Endothelial cell (in vitro differentiated cells): Measurements from ENCODE around the gene PARP14. TPM values are rescaled to one million over a fixed set of nuclear protein-coding genes. Genes with fewer than 3 reads are reported as not detected.
"Not testable (repeated sequence)": the region's sequence is repeated elsewhere in the genome, so short reads cannot be mapped to it uniquely, and the experiment has no call there.

Experiments used
- DNase-seq: peaks from one replicate; pipeline ENCODE4 v3.0.0; 2021; ENCODE audit warnings: low spot score
- H3K27ac Mint-ChIP-seq: one replicate; pipeline ENCODE4 v1.8.0; 2021; ENCODE audit warnings: mixed read lengths, inconsistent platforms; ENCODE audit not compliant: unreplicated experiment
- H3K27me3 Mint-ChIP-seq: one replicate; pipeline ENCODE4 v1.8.0; 2021; ENCODE audit warnings: mild to moderate bottlenecking, moderate library complexity, mixed read lengths, inconsistent platforms; ENCODE audit not compliant: unreplicated experiment
- H3K36me3 Mint-ChIP-seq: one replicate; pipeline ENCODE4 v1.8.0; 2021; ENCODE audit warnings: mild to moderate bottlenecking, low read depth, mixed read lengths, inconsistent platforms; ENCODE audit not compliant: unreplicated experiment
- H3K4me1 Mint-ChIP-seq: one replicate; pipeline ENCODE4 v1.8.0; 2021; ENCODE audit warnings: mild to moderate bottlenecking, mixed read lengths, inconsistent platforms; ENCODE audit not compliant: unreplicated experiment
- H3K4me3 Mint-ChIP-seq: one replicate; pipeline ENCODE4 v1.8.0; 2021; ENCODE audit warnings: mild to moderate bottlenecking, mixed read lengths, inconsistent platforms; ENCODE audit not compliant: unreplicated experiment
- H3K9me3 Mint-ChIP-seq: one replicate; pipeline ENCODE4 v1.8.0; 2021; ENCODE audit warnings: mixed read lengths, inconsistent platforms; ENCODE audit not compliant: unreplicated experiment
- CTCF ChIP-seq: fragments of 200-600 bp; sonication (generic); IDR thresholded peaks from one replicate; pipeline ENCODE4 v1.5.0; 2021; ENCODE audit warnings: antibody characterized with exemption; ENCODE audit not compliant: unreplicated experiment
- total RNA-seq: library from RNA; stranded (reverse); fragmentation: NEBNext Ultra II Directional; extraction: Animal tissue kit (Norgen Biotek cat#: 25700); gene quantifications from one replicate; pipeline ENCODE4 v1.2.1, GENCODE V29; 2021; ENCODE audit not compliant: unreplicated experiment

PARP14 gene
- total RNA-seq, 1 donor from 2014 or later: 41.9 TPM

GRCh38 chr3:122705379-122705778 is 24.7 kb downstream of the PARP14 start:
- no peak for TF ChIP-seq CTCF

GRCh38 chr3:122710616-122711251 is 30.1 kb downstream of the PARP14 start:
- H3K4me3 Mint-ChIP-seq, H3K4me1 Mint-ChIP-seq, DNase-seq, H3K9me3 Mint-ChIP-seq, H3K27ac Mint-ChIP-seq, H3K27me3 Mint-ChIP-seq: not testable (repeated sequence)
- peaks cover 30% of the 10 kb centered on the region for H3K36me3 Mint-ChIP-seq

More at GRCh38 chr3:122705379-122705778, 24.7 kb downstream of the PARP14 start:
- Mint-ChIP-seq H3K36me3 (peaks cover 32% of the 10 kb centered on the region), H3K4me1 (peaks cover 3% of the 10 kb centered on the region), H3K27ac (no peak overlapping the region), H3K27me3 (no peaks in the 10 kb centered on the region), H3K9me3 (no peaks in the 10 kb centered on the region), H3K4me3 (no peak overlapping the region)
- DNase-seq: no peak

GRCh38 chr3:122714273-122714672 is 33.6 kb downstream of the PARP14 start:
- Mint-ChIP-seq H3K36me3 (peaks cover 48% of the 10 kb centered on the region), H3K4me3 (no peak overlapping the region), H3K4me1 (peaks cover 10% of the 10 kb centered on the region), H3K9me3 (no peaks in the 10 kb centered on the region), H3K27ac (no peak overlapping the region), H3K27me3 (no peaks in the 10 kb centered on the region)
- no peak for TF ChIP-seq CTCF
- DNase-seq: no peak

GRCh38 chr3:122716667-122717066 is 36.0 kb downstream of the PARP14 start:
- Mint-ChIP-seq H3K27me3 (no peaks in the 10 kb centered on the region), H3K9me3 (no peaks in the 10 kb centered on the region), H3K4me3 (peak overlapping the region; percentile 35), H3K36me3 (peaks cover 39% of the 10 kb centered on the region), H3K4me1 (peaks cover 10% of the 10 kb centered on the region), H3K27ac (no peak overlapping the region)
- TF ChIP-seq CTCF: no peak
- no peak for DNase-seq

- Mint-ChIP-seq H3K36me3 (peaks cover 42% of the 10 kb centered on the region), H3K9me3 (no peaks in the 10 kb centered on the region), H3K4me3 (no peak overlapping the region), H3K27me3 (no peaks in the 10 kb centered on the region), H3K4me1 (peaks cover 10% of the 10 kb centered on the region), H3K27ac (no peak overlapping the region)
- TF ChIP-seq CTCF: no peak
- no peak for DNase-seq
Measured at GRCh38 chr3:122719273-122719921, 38.8 kb downstream of the PARP14 start.
